ENCODE results near the gene MIPEP.

GRCh38 chr13:23909606-23910005, 20.4 kb upstream of the MIPEP start:
- no peak for TF ChIP-seq POLR2AphosphoS5 (IDR thresholded peaks at IDR 0.05; ENCODE audit: low read depth, low read length)
- TF ChIP-seq TAF1 (IDR thresholded peaks at IDR 0.05; ENCODE audit: borderline replicate concordance, low read depth, low read length) = no peak
- TF ChIP-seq POLR2A (IDR thresholded peaks at IDR 0.05; ENCODE audit: low read depth, low read length) = no peak

Data from GM12892 (cell line).